Measurements from ENCODE around the gene ALG6.
"Not testable (repeated sequence)": the region's sequence is repeated elsewhere in the genome, so short reads cannot be mapped to it uniquely, and the experiment has no call there.

Gene ALG6

GRCh38 chr1:63413394-63413793 is 46.0 kb downstream of the ALG6 start:
- no peak for DNase-seq (ENCODE audit: low read depth in 2 of 2, low spot score in 1 of 2)

- DNase-seq (ENCODE audit: low read depth in 2 of 2, low spot score in 1 of 2): no peak
Measured at GRCh38 chr1:63414691-63415365, 47.4 kb downstream of the ALG6 start.

DNA sequence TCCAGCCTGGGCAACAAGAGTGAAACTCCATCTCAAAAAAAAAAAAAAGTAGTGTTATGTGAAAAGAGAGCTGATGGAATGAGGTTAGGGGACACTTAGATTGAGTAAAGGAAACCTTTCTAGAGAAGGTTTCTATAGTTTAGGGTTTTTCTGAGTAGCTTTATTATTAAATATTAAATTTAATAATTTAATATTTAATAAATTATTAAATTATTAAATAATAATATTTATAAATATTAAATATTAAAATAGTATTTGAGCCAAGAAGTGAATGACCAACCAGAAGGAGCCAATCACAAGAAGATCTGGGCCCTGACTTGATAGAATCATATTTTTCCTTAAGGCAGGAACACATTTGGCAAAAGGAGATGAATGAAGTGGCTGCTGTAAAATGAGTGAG is 50.7 kb downstream of the ALG6 start:
- no peak for DNase-seq (ENCODE audit: low read depth in 2 of 2, low spot score in 1 of 2)

DNA sequence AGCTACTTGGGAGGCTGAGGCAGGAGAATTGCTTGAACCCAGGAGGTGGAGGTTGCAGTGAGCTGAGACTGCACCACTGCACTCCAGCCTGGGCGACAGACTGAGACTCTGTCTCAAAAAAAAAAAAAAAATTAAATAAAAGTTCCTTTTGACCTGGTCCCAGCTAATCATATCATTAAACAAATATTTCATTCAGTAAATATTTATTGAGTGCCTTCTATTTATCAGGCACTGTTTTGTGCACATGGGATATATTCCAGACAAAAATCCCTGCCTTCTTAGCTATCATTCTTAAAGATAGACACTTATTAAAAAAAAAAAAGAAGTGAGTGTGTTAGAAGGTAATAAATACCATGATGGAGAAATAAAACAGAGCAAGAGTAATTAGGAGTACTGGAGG is 53.3 kb downstream of the ALG6 start:
- DNase-seq (ENCODE audit: low read depth in 2 of 2, low spot score in 1 of 2): not testable (repeated sequence)

GRCh38 chr1:63423649-63424048 is 56.2 kb downstream of the ALG6 start:
- no peak for DNase-seq (ENCODE audit: low read depth in 2 of 2, low spot score in 1 of 2)

DNA sequence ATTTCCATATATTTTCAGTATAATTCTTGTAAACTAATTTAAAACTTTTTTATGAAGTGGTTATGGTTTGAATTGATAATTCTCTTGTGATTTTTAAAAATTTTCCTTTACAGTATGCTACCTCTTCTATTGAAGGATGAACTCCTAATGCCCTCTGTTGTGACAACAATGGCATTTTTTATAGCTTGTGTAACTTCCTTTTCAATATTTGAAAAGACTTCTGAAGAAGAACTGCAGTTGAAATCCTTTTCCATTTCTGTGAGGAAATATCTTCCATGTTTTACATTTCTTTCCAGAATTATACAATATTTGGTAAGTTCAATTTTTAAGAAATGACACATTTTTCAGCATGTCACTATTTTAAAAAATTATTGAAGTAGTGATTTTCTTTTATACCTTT is 61.4 kb downstream of the ALG6 start:
- no peak for DNase-seq (ENCODE audit: low read depth in 2 of 2, low spot score in 1 of 2)

DNA sequence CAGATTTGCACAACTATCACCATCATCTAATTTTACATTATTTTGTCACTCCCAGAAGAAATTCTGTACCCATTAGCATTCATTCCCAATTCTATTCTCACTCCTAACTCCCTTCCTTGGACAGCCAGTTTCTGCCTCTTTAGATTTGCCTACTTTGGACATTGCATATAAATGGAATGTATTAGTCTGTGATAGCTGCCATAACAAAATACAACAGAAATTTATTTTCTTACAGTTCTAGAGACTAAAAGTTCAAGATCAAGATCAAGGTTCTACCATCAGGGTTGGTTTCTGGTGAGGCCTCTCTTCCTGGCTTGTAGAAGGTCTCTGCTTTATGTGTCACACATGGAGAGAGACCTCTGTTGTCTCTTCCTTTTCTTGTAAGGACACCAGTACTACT is 61.9 kb downstream of the ALG6 start:
- no peak for DNase-seq (ENCODE audit: low read depth in 2 of 2, low spot score in 1 of 2)

DNA sequence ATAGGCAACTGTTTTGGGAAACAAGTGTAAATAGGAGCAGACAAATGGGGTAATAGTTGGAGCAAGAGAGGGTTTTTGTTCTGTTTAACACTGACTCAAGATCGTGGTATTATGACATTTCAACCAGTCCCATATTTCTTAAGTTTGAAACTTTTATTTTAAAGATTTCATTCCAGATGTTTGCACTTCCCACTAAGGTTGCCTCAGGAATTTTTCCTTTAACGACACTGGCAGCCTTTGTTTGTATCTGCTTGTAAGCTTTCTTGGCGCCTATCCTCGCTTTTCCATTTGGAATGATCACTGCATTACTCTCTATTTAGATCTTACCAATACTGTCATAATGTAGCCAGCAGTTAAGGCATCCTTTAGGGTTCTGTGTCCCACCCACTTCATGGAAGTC is 67.7 kb downstream of the ALG6 start:
- DNase-seq (ENCODE audit: low read depth in 2 of 2, low spot score in 1 of 2): no peak

DNA sequence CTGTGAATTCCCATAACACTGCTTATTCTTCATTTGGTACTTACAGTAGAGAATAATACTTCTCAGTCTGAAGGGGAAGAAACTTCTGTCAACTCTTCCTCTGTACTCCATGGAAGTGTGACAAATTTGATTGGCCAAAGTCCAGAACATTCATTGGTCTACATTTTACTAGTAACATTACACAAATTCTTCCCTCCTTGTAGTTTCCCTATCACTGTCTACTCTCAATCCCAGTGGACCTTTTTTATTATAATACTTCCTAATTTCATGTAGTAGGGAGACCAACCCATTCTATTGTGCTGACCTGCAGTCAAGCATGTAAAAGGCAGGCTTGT is 74.7 kb downstream of the ALG6 start:
- no peak for DNase-seq (ENCODE audit: low read depth in 2 of 2, low spot score in 1 of 2)

- no peak for DNase-seq (ENCODE audit: low read depth in 2 of 2, low spot score in 1 of 2)
Measured at GRCh38 chr1:63448731-63449246, 81.4 kb downstream of the ALG6 start.

DNA sequence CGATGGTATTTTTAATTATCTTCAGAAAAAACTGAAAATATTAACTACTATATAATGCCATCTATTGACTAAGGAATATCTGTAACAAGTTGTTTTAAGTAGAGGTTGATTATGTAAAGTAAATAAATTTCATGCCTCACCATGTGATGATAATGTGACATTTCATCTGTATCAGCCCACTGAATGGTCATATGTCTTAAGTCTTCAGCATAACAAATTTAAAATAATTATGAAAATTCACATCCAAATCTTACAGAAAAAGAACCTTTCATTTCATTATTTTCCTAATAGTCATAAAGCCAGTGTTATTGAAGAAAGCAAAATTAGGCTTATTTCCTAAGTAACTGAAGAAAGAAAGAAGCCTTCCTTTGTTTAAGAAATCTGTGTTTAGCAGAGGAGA is 83.0 kb downstream of the ALG6 start:
- DNase-seq (ENCODE audit: low read depth in 2 of 2, low spot score in 1 of 2): no peak

DNA sequence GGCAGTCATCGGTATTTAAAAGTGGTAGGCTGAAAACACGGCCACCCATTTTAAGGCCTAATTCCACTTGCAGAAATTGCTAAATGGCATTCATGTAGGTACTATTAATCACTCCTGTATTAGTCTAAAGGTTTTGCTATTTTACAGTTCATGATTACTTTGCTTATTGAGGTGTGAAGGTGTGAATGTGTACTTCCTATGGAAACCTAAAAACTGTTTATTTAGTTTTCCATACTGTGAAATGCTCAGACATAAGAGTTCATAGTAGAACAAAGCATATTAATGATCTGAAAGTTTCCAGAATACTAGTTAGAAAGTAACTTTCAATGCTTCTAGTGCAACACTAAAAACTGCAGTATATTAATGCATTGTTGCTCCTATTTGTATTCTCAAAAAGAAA is 85.8 kb downstream of the ALG6 start:
- DNase-seq (ENCODE audit: low read depth in 2 of 2, low spot score in 1 of 2): no peak

DNA sequence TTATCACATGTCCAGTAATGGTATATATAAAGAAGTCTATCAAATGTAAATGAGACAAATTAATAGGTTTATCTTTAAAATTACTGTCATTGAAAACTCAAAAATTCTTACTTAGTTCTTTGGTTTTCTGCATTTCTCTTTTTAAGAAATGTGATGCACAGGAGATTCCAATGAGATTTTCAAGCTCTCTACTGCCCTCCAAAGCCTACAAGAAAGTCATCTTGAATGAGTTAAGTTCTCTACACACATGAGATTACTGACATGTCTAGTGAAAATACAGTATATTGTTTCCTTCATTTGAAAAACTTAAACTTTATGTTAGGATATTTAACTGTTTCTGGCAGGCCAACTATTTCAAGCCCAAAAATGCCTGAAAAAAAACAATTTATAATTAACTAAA is 86.8 kb downstream of the ALG6 start:
- no peak for DNase-seq (ENCODE audit: low read depth in 2 of 2, low spot score in 1 of 2)

- no peak for DNase-seq (ENCODE audit: low read depth in 2 of 2, low spot score in 1 of 2)
Measured at GRCh38 chr1:63458750-63459149, 91.3 kb downstream of the ALG6 start.

DNA sequence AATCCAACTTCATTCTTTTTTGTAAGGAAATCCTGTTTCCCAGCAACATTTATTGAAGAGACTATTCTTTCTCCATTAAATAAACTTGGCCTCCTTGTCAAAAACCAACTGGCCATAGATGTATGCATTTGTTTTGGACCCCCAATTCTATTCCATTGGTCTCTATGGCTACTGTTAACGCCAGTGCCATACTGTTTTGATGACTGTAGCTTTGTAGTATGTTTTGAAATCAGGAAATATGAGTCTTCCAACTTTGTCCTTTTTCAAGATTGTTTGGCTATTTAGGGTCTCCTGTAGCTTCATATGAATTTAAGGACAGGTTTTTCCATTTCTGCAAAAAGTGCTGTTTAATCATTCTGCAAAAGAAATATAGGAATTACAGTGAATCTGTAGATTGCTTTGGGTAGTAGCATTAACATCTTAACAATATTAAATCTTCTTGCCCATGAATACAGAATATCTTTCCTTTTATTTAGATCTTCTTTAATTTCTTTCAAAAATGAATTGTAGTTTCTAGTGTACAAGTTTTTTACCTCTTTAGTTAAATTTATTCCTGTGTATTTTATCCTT is 94.3 kb downstream of the ALG6 start:
- DNase-seq (ENCODE audit: low read depth in 2 of 2, low spot score in 1 of 2): no peak

DNA sequence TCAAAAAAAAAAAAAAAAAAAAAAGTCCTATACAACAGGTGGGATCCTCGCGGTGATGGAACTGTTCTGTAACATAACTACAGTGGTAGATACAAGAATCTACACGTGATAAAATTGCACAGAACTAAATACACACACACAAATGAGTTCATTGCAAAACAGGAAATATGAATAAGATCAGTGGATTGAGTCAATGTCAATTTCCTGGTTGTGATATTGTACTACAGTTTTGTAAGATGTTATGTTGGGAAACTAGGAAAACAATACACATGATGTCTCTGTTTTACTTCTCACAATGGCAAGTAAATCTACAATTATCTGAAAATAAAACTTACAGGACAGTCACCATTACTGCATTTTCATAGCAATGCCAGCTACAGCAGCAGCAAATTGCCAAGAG is 95.8 kb downstream of the ALG6 start:
- DNase-seq (ENCODE audit: low read depth in 2 of 2, low spot score in 1 of 2): no peak

DNA sequence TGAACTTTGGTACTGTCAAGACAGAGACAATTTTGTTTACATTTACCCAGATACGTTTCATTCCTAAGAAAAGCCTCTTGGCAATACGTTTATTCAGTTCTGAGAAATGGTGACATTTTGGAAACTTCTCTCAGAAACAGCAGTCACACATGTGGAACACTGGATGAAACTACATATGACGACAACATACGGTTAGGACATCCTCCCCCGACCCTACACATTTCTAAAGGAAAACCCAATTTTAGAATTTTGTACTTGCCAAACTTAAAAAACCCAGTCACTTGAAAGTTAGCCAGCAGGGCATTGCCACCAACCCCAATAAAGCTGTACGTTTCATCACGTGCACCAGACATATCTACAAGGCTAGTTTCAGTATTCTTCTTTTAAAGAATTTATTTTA is 98.8 kb downstream of the ALG6 start:
- DNase-seq (ENCODE audit: low read depth in 2 of 2, low spot score in 1 of 2): no peak

DNA sequence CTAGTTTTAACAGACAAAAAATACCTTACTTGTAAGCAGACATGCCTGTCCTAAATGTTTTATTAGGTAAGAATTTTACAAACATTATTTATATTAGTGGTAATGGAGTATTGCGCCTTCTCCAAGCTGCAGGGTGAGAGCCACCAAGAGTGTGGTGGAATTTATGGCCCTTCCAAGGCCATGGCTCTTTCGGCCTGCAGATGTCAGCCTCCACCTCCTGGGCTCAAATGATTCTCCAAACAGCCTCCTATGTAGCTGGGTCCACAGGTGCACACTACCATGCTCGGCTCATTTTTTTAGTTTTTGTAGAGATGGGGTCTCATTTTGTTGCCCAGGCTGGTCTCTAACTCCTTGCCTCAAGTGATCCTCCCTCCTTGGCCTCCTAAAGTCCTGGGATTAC is 99.3 kb downstream of the ALG6 start:
- no peak for DNase-seq (ENCODE audit: low read depth in 2 of 2, low spot score in 1 of 2)

DNA sequence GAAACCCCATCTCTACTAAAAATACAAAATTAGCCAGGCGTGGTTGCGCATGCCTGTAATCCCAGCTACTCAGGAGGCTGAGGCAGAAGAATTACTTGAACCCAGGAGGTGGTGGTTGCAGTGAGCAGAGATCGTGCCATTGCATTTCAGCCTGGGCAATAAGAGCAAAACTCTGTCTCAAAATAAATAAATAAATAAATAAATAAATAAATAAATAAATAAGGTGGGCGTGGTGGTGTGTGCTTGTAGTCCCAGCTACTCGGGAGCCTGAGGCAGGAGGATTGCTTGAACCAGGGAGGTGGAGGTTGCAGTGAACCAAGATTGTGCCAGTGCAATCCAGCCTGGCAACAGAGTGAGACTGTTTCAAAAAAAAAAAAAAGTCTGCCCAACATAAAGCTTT is 101.3 kb downstream of the ALG6 start:
- DNase-seq (ENCODE audit: low read depth in 2 of 2, low spot score in 1 of 2): not testable (repeated sequence)

DNA sequence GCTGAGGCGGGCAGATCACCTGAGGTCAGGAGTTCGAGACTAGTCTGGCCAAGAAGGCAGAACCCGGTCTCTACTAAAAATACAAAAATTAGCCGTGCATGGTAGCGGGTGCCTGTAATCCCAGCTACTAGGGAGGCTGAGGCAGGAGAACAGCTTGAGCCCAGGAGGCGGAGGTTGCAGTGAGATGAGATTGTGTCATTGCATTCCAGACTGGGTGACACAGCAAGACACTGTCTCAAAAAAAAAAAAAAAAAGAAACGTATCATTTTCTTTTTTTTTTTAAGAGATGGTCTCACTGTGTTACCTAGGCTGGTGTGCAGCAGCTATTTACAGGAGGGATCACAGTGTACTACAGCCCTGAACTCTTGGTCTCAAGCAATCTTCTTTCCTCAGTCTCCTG is 108.3 kb downstream of the ALG6 start:
- no peak for DNase-seq (ENCODE audit: low read depth in 2 of 2, low spot score in 1 of 2)

GRCh38 chr1:63480057-63480456 is 112.6 kb downstream of the ALG6 start:
- DNase-seq (ENCODE audit: low read depth in 2 of 2, low spot score in 1 of 2): no peak

GRCh38 chr1:63486629-63487028 is 119.2 kb downstream of the ALG6 start:
- no peak for DNase-seq (ENCODE audit: low read depth in 2 of 2, low spot score in 1 of 2)

DNA sequence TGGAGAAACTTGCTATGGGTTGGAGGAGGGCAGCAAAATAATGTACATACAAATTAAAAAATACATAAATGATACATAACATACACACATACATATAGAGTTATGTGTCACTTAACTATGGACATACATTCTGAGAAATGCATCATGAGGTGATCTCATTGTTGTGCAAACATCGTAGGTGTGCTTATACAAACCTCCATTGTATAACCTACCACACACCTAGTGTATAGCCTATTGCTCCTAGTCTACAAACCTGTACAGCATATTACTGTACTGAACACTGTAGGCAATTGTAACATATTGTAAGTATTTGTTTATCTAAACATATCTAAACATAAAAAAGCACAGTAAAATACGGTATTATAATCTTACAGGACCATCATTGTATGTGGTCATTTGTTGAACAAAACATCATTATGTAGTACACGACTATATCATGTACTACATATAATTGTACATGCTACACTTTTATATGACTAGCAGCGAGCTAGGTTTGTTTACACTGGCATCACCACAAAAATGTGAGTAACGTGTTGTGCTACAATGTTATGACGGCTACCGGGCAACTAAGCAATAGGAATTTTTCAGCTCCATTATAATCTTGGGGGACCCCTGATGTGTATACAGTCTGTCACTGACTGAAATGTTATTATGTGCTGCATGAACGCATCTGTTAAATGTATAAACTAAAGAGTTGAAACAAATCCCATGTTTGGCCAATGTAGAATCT is 120.1 kb downstream of the ALG6 start:
- no peak for DNase-seq (ENCODE audit: low read depth in 2 of 2, low spot score in 1 of 2)

All from stimulated activated CD8-positive, alpha-beta memory T cell treated with anti-CD3 and anti-CD28 coated beads, Interleukin-4, amount 100 ng/mL, for 4 hours (primary cell).